ENCODE results near the gene CDH13. TPM values are rescaled to one million over a fixed set of nuclear protein-coding genes. Genes with fewer than 3 reads are reported as not detected.

CDH13 gene
- total RNA-seq, 1 experiment from 2014 or later = 0.56 TPM

DNA sequence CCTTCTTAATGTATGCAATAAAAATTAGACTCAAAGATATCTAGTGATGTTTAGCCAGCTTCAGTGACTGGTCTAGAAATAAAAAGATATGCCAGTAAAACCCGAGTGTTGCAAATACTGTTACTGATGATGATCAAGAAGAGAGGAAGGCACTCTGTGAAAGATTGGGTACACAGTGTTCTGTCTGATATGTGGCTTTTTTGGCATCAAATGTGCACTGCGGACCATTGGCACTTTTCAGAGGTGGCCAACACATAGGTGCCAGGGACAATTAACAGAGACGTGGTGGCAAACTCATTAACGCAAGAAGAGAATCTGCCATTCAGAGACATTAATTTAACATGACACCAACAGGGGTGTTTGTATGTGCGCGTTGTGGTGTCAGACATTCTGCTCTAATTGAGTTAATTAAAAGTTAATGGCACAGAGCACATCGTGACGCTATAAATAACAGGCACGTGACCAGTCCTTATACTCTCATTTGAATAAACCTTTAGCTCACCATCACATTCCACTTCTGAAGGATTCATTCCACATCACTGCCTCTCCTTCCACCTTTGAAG is 631.7 kb downstream of the CDH13 start:
- Histone ChIP-seq H3K4me1 (ENCODE audit: low read length) (peaks cover 3% of the 10 kb centered on the region; the same call in 1 of the 2 replicates), H3K9ac (ENCODE audit: low read length) (no peak overlapping the region), H3K36me3 (ENCODE audit: insufficient read depth, low read length) (no peaks in the 10 kb centered on the region), H3K4me3 (ENCODE audit: low read length) (no peak overlapping the region), H3K9me2 (replicated peaks; ENCODE audit: insufficient read depth, low read length) (no peaks in the 10 kb centered on the region), H2AFZ (ENCODE audit: low read length) (no peak overlapping the region), H4K20me1 (ENCODE audit: insufficient read depth, low read depth, low read length) (no peaks in the 10 kb centered on the region), H3K9me3 (ENCODE audit: low read length) (no peaks in the 10 kb centered on the region), H3K27me3 (ENCODE audit: low read length) (no peaks in the 10 kb centered on the region), H3K79me2 (ENCODE audit: low read length) (no peaks in the 10 kb centered on the region), H3K27ac (ENCODE audit: low read length) (no peak overlapping the region), H3K4me2 (ENCODE audit: low read depth, low read length, poor library complexity, severe bottlenecking) (no peak overlapping the region)
- no peak for DNase-seq

DNA sequence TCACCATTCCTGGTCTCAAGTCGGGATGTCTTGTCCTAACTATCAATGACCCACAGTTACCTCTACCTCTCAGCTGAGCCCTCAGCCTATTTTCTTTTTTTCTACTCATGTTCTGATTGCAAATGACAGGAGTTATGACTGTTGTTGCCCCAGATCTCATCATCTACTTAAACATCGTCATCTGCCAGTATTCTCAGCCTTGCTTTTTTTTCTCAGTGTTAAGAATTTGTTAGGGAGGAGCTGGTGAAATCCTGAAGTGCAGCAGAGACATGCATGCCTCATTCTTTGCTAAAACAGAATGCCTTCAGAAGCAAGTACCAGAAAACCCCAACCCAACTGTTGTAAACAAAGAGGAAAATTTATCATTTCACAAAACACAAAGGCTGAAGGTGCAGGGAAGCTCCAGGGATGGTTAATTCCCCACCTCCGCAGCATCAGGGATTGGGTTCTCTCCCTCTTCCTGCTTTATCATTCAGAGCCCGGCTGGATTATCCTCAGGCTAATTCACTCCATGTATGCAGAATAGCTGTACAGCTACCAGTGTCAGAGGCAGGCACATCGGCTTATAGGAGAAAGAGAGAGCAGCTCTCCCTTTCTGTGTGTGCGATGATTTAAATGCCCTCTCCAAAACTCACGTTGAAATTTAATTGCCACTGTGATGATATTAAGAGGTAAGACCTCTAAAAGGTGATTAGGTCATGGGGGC is 640.2 kb downstream of the CDH13 start:
- Histone ChIP-seq H4K20me1 (ENCODE audit: insufficient read depth, low read depth, low read length) (no peaks in the 10 kb centered on the region), H3K27ac (ENCODE audit: low read length) (no peak overlapping the region), H3K4me2 (ENCODE audit: low read depth, low read length, poor library complexity, severe bottlenecking) (no peak overlapping the region), H3K79me2 (ENCODE audit: low read length) (no peaks in the 10 kb centered on the region), H3K9me3 (ENCODE audit: low read length) (no peaks in the 10 kb centered on the region), H2AFZ (ENCODE audit: low read length) (no peak overlapping the region), H3K36me3 (ENCODE audit: insufficient read depth, low read length) (no peaks in the 10 kb centered on the region), H3K9ac (ENCODE audit: low read length) (no peak overlapping the region), H3K27me3 (ENCODE audit: low read length) (no peaks in the 10 kb centered on the region), H3K4me1 (ENCODE audit: low read length) (no peaks in the 10 kb centered on the region), H3K4me3 (ENCODE audit: low read length) (no peak overlapping the region), H3K9me2 (replicated peaks; ENCODE audit: insufficient read depth, low read length) (no peaks in the 10 kb centered on the region)
- no peak for DNase-seq

DNA sequence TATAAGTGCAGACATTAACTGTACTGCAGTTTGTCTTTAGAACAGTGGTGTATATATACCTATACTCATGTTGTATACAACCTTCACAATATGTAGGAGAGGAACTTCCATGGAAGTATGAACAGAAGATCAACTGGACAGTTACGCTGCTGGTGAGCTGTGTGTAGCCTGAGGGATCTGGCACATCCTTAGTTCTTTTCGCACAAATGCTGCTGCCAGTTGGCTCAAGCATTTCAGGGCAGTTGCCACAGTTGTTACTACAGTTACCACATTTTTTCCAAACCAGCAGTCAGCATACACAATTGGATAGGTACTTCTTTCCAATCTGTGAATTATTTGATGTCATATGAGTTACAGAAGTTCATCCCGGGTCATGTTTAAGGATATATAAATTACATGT is 641.4 kb downstream of the CDH13 start:
- H3K4me1 ChIP-seq (ENCODE audit: low read length) = no peaks in the 10 kb centered on the region
- H3K36me3 ChIP-seq (ENCODE audit: insufficient read depth, low read length) = no peaks in the 10 kb centered on the region
- no peak overlapping the region for H3K9ac ChIP-seq (ENCODE audit: low read length)
- no peaks in the 10 kb centered on the region for H3K9me3 ChIP-seq (ENCODE audit: low read length)
- no peaks in the 10 kb centered on the region for H4K20me1 ChIP-seq (ENCODE audit: insufficient read depth, low read depth, low read length)
- no peak overlapping the region for H3K27ac ChIP-seq (ENCODE audit: low read length)
- no peaks in the 10 kb centered on the region for H3K27me3 ChIP-seq (ENCODE audit: low read length)
- no peaks in the 10 kb centered on the region for H3K9me2 ChIP-seq (replicated peaks; ENCODE audit: insufficient read depth, low read length)
- H2AFZ ChIP-seq (ENCODE audit: low read length) = no peak overlapping the region
- H3K4me2 ChIP-seq (ENCODE audit: low read depth, low read length, poor library complexity, severe bottlenecking) = no peak overlapping the region
- no peak for DNase-seq
- H3K4me3 ChIP-seq (ENCODE audit: low read length) = no peak overlapping the region
- H3K79me2 ChIP-seq (ENCODE audit: low read length) = no peaks in the 10 kb centered on the region

DNA sequence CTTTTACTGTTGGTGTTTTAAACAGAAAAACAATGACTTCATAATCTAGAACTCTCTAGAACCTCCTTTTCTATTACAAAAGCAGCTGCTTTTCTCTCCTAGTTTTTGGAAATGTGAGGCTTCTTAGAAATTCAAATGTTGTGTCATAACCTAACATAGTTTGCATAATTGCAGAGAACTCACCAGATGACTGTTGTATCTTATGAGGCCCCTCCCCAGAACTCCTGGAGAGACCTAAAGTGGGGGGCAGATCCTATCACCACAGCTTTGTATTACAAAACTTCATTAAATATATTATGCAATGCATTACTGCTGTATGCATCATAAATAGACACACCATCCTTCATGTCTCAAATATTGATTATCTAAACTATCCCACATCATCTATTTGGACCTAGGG is 642.3 kb downstream of the CDH13 start:
- H3K4me2 ChIP-seq (ENCODE audit: low read depth, low read length, poor library complexity, severe bottlenecking) = no peak overlapping the region
- no peak overlapping the region for H3K27ac ChIP-seq (ENCODE audit: low read length)
- no peaks in the 10 kb centered on the region for H3K36me3 ChIP-seq (ENCODE audit: insufficient read depth, low read length)
- H2AFZ ChIP-seq (ENCODE audit: low read length) = no peak overlapping the region
- H3K79me2 ChIP-seq (ENCODE audit: low read length) = no peaks in the 10 kb centered on the region
- no peaks in the 10 kb centered on the region for H3K9me3 ChIP-seq (ENCODE audit: low read length)
- no peak overlapping the region for H3K9ac ChIP-seq (ENCODE audit: low read length)
- no peaks in the 10 kb centered on the region for H3K9me2 ChIP-seq (replicated peaks; ENCODE audit: insufficient read depth, low read length)
- H3K4me3 ChIP-seq (ENCODE audit: low read length) = no peak overlapping the region
- H3K27me3 ChIP-seq (ENCODE audit: low read length) = no peaks in the 10 kb centered on the region
- no peaks in the 10 kb centered on the region for H3K4me1 ChIP-seq (ENCODE audit: low read length)
- DNase-seq = no peak
- no peaks in the 10 kb centered on the region for H4K20me1 ChIP-seq (ENCODE audit: insufficient read depth, low read depth, low read length)

DNA sequence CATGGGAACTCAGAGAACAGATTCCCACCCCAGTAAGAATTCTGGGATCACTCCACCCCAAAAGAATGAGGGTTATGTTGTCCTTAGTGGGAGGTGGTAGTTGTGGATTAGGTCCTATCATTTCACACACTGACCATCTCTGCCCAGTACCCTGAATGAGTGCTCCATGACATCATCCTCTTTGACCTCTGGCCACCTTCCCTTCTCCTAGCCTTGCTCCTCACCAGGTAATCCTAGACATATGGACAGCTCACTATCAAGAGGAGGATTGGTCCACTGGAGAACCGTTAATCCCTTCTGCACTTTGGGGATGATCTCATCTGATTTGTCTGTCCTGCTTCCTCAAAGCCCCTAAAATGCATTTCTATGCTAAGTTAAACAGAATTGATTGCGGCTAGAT is 642.8 kb downstream of the CDH13 start:
- Histone ChIP-seq H3K4me1 (ENCODE audit: low read length) (no peaks in the 10 kb centered on the region), H3K4me2 (ENCODE audit: low read depth, low read length, poor library complexity, severe bottlenecking) (no peak overlapping the region), H3K27me3 (ENCODE audit: low read length) (no peaks in the 10 kb centered on the region), H3K27ac (ENCODE audit: low read length) (no peak overlapping the region), H3K79me2 (ENCODE audit: low read length) (no peaks in the 10 kb centered on the region), H3K9ac (ENCODE audit: low read length) (no peak overlapping the region), H4K20me1 (ENCODE audit: insufficient read depth, low read depth, low read length) (no peaks in the 10 kb centered on the region), H2AFZ (ENCODE audit: low read length) (no peak overlapping the region), H3K9me3 (ENCODE audit: low read length) (no peaks in the 10 kb centered on the region), H3K36me3 (ENCODE audit: insufficient read depth, low read length) (no peaks in the 10 kb centered on the region), H3K9me2 (replicated peaks; ENCODE audit: insufficient read depth, low read length) (no peaks in the 10 kb centered on the region), H3K4me3 (ENCODE audit: low read length) (no peak overlapping the region)
- no peak for DNase-seq

DNA sequence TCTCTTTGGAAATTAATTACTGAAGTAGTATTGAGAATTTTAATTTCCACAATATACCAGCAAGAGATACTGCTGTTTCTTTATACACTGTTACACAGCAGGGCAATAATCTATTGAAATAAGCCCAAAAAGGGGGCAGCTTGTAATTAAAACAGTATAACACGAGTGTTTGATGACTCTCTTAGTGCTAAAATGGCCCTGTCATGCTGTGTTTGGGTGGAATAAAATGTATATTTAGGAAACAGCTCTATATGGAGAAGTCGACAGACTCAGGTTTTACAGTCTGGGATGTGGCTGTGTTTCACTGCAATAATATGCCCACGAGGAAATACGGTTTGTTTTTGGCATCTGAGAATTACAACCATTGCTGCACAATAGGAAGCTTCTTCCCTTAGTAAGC is 643.3 kb downstream of the CDH13 start:
- Histone ChIP-seq H4K20me1 (ENCODE audit: insufficient read depth, low read depth, low read length) (no peaks in the 10 kb centered on the region), H3K9ac (ENCODE audit: low read length) (no peak overlapping the region), H3K9me2 (replicated peaks; ENCODE audit: insufficient read depth, low read length) (no peaks in the 10 kb centered on the region), H2AFZ (ENCODE audit: low read length) (no peak overlapping the region), H3K36me3 (ENCODE audit: insufficient read depth, low read length) (no peaks in the 10 kb centered on the region), H3K4me2 (ENCODE audit: low read depth, low read length, poor library complexity, severe bottlenecking) (no peak overlapping the region), H3K27ac (ENCODE audit: low read length) (no peak overlapping the region), H3K27me3 (ENCODE audit: low read length) (no peaks in the 10 kb centered on the region), H3K4me3 (ENCODE audit: low read length) (no peak overlapping the region), H3K4me1 (ENCODE audit: low read length) (no peaks in the 10 kb centered on the region), H3K79me2 (ENCODE audit: low read length) (no peaks in the 10 kb centered on the region), H3K9me3 (ENCODE audit: low read length) (no peaks in the 10 kb centered on the region)
- DNase-seq = no peak

DNA sequence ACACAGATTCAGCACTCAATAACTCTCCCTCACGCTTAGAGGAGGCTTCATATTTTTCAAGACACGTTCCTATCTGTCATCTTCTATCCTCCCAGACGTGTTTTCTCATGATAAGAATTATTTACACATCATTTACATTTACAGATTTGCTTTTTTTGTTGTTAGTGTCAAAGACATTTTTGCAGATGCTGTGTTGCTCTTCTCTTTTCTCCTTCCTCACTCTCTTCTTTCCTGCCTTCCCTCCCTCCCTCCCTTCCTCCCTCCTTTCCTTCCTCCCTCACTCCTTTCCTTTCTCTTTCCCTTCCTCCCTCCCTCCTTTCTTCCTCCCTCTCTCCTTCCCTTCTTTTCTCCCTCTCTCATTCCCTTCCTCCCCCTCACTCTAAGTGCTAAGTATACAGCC is 643.9 kb downstream of the CDH13 start:
- H2AFZ ChIP-seq (ENCODE audit: low read length) = no peak overlapping the region

DNA sequence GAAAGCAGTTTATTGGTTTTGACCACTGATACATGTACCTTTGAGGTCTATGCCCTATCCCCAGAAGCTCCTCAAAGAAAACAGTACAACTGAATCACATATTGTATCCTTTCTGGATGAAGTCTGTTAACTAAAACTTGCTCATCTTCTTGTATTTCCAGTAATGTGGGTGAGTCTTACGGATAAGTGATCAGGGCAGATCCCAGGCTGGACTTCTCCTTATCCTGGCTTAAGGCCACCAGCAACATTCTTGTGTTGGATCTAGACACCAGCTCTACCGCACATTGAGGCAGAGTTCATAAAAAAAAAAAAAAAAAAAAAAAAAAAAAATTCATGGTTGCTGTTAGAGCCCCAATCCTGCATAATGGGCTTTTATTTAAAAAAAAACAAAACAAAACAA is 644.4 kb downstream of the CDH13 start:
- Histone ChIP-seq H3K9ac (ENCODE audit: low read length) (no peak overlapping the region), H3K36me3 (ENCODE audit: insufficient read depth, low read length) (no peaks in the 10 kb centered on the region), H3K4me2 (ENCODE audit: low read depth, low read length, poor library complexity, severe bottlenecking) (no peak overlapping the region), H3K9me3 (ENCODE audit: low read length) (no peaks in the 10 kb centered on the region), H3K79me2 (ENCODE audit: low read length) (no peaks in the 10 kb centered on the region), H3K4me3 (ENCODE audit: low read length) (no peak overlapping the region), H3K27me3 (ENCODE audit: low read length) (no peaks in the 10 kb centered on the region), H4K20me1 (ENCODE audit: insufficient read depth, low read depth, low read length) (no peaks in the 10 kb centered on the region), H3K9me2 (replicated peaks; ENCODE audit: insufficient read depth, low read length) (no peaks in the 10 kb centered on the region), H3K4me1 (ENCODE audit: low read length) (no peaks in the 10 kb centered on the region), H3K27ac (ENCODE audit: low read length) (no peak overlapping the region), H2AFZ (ENCODE audit: low read length) (no peak overlapping the region)
- no peak for DNase-seq

More for the DNA sequence above, 643.9 kb downstream of the CDH13 start:
- H3K4me2 ChIP-seq (ENCODE audit: low read depth, low read length, poor library complexity, severe bottlenecking) = no peak overlapping the region
- no peaks in the 10 kb centered on the region for H3K4me1 ChIP-seq (ENCODE audit: low read length)
- no peak overlapping the region for H3K4me3 ChIP-seq (ENCODE audit: low read length)
- no peaks in the 10 kb centered on the region for H3K9me3 ChIP-seq (ENCODE audit: low read length)
- no peaks in the 10 kb centered on the region for H4K20me1 ChIP-seq (ENCODE audit: insufficient read depth, low read depth, low read length)
- no peak overlapping the region for H3K27ac ChIP-seq (ENCODE audit: low read length)
- no peaks in the 10 kb centered on the region for H3K27me3 ChIP-seq (ENCODE audit: low read length)
- H3K9ac ChIP-seq (ENCODE audit: low read length) = no peak overlapping the region
- H3K79me2 ChIP-seq (ENCODE audit: low read length) = no peaks in the 10 kb centered on the region
- no peaks in the 10 kb centered on the region for H3K36me3 ChIP-seq (ENCODE audit: insufficient read depth, low read length)
- DNase-seq = no peak
- H3K9me2 ChIP-seq (replicated peaks; ENCODE audit: insufficient read depth, low read length) = no peaks in the 10 kb centered on the region
